GM21526 (cell line): ENCODE results near the gene NUDT1.
A peak's percentile ranks its signal among the peaks of the same experiment; 100 is the strongest.

Source experiments
- ATAC-seq: cut with Tn5 transposase; IDR thresholded peaks from one replicate; pipeline ENCODE4 v1.9.1; 2021; ENCODE audit warnings: moderate library complexity; ENCODE audit not compliant: unreplicated experiment, low FRiP score

The NUDT1 gene

DNA sequence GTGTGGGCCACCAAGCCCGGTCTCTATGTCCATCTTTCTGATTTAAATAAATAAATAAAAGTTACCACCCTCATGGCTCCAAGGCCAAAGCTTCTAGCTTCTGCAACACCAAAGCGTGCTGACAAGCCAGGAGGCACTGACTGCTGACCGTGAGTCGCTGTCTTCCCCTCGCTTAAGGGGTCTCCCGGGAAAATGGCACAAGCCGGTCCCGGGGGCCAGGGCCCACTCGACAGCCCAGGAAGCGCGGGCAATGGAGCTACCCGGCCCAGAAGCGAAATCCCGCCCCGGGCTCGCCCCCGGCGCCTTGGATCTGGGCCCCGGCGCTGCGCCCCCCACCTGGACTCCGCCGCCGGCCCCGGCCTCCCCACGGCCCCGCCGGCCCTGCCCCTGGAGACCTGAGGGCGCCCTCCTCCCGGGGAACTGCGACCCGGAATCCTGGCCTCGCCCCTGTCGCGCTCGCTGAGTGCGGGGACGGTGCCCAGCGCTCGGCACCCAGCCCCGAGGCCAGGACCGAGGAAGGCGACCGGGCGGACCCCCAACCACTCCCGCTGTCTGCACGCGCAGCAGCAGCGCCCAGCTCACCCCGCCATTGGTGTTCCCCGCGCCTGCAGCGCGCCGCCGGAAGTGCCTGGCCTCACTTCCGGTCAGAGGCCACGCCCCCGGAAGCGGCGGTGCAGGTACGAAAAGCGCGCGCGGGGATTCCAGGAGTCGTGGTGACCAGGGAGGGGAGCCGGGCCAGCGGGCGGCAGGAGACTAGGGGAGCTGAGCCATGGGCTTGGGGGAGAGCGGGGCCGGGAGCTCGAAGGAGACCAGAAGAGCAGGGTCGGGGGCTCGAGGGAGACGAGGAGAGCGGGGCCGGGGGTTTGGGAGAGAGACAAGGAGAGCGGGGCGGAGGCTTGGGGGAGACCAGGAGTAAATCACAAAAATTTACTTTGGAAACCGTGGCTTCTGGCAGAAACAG lies at the start of gene NUDT1, which contains the start of gene MRM2:
NUDT1 (plus strand) TSS at position 647 of the 961 bp plus-strand sequence. CDS start 2,349 bp downstream, outside the sequence.
MRM2 (minus strand) TSS at position 626 of the 961 bp plus-strand sequence; CDS start at position 590, 36 bp downstream.
- peak; percentile 51 for ATAC-seq

DNA sequence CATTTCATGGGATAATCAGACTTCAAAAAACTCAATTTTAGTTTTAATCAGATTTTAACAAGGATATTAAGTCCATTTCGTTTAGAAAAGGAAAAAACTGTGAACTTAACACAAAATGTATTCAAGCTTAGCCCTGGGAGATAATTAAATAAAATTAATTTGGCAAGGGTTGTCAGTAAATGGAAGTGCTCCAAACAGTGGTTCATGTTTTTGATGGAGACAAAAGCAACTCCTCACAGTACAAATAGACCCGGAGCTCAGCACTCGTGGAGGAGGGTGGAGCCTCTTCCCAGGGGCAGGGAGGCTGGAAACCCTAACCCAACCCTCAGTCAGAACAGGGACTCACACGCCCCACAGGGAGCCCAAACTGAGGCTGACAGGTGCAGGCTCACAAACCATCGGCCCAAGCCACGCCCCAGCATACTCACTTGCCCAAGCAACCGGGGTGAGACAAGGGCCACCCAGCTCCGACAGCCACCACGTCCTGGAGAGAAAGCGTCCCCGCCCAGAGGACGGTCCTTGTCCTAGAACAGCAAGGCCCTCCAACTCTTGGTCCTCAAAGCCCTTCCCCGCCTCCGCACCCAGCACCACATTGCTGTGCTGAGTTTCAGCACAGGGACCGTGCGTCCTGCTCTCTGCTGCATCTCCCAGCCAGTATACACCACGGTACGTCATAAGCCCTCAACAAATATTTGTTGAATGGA lies 49.0 kb upstream of the NUDT1 start:
- no peak for ATAC-seq

DNA sequence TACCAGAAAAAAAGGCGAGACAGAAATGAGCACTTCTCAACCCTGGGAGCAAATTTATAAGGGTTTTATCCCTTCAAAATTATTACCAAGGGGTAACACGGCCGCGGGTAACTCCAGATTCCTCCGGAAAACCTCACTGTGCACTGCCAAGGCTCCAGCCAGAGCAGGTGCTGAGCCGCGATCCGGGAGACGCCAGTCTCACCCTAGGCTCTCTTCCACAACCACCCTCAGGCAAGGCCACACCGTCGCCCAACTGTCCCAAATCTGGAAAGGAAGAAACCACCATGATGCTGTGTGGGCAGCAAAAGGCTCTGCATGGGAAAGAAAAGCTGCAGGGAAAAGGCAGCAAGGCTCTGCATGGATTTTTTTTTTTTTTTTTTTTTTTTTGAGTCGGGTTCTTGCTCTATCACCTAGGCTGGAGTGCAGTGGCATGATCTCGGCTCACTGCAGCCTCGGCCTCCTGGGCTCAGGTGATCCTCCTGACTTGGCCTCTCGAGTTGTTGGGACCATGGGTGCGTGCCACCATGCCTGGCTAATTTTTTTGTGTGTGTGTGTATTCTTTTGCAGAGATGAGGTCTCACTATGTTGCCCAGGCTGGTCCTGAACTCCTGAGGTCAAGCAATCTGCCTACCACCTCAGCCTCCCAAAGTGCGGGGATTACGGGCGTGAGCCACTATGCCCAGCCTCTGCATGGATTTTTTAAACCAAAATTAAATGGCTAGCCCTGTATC lies 48.3 kb upstream of the NUDT1 start:
- no peak for ATAC-seq

DNA sequence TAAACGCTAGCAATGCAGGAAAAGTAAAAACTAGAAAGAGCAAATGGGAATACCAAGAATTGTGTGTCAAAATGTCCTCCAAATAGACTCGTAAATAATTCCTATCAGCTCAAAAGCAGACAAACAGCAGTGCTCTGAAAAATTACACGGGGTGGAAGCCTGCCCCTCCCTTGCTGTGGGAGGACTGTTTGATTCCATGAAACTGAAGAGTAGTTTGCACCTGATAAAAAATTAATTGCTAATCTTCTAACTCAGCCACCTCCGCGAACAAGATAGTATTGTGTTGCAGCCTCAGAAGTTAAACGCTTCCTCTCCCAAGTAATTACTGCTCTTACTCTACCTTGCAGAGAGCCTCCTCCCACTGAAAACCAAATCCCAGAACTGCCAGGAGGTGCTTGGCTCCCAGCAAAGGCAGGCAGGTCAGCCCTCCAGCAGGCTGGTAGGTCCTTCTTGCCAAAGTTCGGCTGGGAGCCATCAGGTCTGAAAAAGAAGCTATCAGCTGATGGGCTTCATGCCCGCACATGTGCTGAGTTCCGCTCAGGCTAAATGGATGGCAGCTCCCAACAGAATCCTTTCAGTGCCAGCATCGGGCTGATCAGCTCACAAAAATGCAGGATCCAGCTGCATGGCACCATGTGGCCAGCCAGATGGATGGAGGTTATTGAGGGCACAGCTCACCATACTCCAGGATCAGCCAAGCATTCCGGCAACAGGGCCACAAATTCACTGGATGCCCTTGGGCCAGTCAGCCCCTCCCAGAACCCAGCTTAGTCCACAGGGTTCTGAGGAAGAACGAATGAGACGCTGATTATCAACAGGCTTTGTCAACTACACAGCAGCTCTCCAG lies 46.4 kb upstream of the NUDT1 start:
- ATAC-seq: no peak

DNA sequence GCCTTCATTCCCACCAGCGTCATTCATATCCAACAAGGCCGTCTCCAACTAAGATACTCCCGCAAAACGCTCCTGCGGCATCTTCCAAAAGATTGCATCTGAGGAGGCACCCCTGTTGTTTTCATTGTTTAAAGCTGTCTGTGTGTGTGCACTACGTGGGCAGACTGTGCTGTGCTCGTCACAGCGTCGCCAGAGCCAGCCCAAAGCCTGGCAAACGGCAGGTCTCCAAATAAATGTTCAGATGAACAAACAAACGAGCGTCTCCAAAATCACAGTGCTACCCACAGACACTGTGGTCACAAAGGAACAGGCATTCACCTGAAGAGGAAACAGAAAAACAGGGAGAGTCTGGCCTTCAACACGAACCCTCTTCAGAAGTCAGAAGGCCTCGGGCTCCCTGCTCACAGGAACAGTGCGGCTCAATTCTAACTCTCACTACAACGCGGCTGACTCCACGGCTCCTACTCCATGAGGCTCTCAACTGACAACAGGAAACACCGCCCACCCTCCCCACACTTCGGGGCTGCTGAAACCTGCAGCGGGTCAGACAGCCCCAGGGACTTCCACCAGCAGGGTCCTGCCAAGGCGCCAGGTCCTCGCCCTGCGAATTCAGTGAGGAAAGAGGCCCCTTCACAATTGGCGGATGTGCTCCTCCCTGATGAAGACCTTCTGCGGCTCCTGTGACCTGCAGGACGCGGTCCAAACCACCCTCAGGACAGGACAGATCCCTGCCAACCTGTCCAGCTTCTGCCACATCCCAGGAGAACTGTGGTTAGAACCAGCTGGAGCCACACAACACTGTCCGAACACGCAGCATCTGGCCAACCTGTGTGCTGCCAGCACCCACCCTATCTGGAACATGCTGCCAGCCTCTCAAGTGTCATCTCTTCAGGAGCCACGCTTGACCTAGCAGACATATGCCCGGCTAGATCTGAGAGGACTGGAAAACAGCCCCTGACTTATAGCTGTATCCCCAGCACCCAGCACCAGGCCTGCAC lies 45.3 kb upstream of the NUDT1 start:
- ATAC-seq: no peak

DNA sequence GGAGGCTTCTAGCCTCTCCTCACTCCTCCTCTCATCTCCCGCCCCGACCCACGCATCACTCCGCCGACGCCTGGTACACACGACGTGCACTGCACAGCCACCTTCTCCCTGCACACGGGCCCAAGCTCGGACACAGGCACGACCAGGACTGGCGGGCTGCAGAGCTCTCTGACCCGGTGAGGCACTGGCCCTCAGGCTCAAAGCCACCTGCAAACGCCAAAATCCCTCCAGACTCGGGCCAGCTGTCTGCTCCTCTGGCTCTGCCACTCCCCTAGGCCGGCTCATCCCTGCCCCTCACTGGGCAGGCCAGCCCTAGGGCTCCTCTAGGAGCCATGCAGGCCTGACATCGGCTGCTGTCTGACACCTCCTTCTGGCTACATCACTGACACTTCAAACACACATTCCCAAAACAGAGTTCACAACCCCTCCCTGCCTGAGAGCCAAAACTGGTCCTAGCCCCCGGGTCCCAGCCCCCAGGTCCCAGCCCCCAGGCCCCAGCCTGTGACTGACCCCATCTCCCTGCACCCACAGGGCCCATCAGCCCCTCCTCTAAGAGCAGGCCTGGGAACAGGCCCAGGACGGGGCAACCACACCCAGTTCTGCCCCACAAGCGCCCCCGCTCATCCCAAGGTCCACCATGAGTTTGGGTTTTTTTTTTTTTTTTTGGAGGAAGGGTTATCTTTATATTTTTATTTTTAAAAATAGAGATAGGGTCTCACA lies 44.4 kb upstream of the NUDT1 start:
- ATAC-seq: no peak

DNA sequence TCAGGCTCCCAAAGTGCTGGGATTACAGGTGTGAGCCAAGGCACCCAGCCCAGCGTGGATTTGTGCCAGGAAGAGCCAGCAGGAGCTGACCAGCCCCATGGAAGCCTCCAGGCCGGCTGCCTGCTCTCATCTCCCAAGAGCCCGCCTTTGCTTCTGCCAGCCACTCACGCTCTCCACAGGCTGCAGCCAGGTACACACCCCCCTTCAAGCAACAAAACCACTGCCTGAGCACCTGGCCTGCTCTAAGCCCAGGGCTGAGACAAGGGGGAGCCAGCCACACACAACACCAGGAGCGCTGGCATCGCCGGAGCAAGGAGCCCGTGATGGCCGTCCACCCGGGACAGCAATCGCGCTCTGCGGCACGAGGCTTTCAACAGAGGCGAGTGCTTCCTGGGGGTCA lies 43.8 kb upstream of the NUDT1 start:
- ATAC-seq: no peak

DNA sequence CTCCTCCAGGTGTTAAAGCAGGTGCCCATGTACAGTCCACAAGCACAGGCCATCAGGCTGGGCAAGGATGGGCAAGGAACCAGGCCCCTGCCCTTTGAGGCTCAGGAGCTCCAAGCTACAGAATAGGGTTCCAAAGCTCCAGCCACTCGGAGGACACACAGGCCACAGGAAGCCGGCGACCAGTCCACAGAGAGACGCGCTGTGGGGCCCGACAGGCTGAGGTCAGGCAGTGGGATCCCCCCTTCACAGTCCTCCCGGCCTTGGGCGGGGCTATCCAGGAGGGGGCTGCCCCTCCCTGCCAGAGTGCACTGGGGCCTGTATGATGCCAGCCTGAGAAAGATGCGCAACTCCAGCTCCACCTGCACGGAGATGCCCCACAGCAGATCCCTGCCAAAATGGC lies 43.3 kb upstream of the NUDT1 start:
- no peak for ATAC-seq

DNA sequence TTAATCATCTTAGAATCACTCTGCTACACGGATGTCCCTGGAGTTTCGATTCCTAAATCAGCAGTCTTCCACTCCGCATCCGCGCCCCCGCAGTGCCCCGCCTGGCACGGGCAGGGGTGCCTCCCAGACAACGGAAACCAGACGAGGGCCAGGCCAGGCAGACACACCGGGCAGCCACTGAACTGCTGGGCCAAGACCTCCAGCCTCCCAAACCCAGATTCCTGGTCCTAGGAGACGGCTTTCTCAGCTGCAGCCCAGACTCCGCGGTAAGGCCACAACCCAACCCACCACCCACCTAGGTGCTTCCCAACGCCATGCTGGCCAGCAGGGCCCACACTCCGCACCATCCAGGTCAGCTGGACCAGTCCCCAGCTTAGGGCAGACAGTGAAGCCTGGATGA lies 42.5 kb upstream of the NUDT1 start:
- no peak for ATAC-seq

DNA sequence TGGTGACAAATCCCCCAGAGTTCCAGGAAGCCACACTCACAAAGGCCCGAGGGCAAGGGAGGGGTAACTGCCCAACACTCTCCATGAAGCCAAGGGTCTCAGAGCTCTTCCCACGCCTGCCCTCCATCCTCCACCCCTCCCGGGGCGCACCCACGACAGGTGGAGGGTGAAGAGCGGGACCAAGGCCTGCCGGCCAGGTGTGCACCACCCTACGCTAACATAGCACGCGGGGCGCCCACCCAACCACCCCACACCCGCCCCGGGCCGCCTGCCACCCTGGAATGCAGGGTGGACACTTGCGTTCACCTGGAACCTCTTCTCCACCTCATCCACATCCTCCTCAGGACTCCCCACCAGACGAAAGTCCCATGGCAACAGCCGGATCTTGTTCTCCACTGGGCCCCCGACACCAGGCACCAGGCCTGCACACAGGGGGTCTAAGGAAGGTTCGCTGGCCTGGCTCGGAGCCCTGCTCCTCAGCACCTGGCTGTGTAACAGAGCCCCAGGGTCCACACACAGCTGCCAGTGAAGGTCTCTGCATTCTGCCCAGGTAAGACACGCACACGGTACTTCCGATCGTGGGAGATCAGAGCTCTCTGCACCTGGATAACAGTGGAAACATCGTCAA lies 42.0 kb upstream of the NUDT1 start:
- ATAC-seq: no peak

DNA sequence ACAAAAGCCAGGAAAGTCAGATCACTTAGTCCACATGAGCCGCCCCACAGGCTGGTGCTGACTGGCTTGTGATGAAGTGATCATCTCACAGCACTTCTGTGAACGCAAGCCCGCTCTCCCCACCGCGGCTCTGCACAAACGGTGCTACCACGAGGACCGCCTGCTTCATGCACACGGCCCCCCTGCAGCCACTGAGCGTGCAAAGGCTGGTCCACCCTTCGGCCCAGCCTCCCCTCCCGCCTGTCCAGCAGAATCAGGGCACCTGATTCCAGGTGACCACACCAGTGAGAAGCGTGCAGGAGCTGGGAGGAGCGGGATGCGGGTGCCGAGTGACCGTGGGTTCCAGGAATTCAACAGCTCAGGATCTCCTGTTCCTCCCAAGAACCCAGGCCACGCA lies 41.4 kb upstream of the NUDT1 start:
- ATAC-seq: no peak

DNA sequence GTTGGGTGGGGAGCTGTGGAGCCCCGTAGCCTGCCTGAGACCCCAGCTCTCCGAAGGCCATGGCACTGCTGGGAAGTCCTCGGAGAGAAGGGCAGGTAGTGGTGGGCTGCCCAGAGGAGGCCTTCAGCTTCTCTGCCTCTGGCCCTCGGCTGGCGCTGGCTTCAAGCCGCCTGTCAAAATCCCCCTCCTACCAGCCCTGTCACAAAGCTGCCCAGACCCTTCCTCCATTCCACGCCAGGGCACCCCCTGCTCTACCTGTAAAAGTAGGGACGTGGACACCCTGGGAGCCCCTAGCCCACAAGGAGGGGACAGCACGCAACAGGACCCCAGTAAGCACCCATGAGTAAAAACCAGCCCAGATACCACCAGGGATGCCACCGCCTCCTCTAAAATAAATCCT lies 40.9 kb upstream of the NUDT1 start:
- no peak for ATAC-seq

DNA sequence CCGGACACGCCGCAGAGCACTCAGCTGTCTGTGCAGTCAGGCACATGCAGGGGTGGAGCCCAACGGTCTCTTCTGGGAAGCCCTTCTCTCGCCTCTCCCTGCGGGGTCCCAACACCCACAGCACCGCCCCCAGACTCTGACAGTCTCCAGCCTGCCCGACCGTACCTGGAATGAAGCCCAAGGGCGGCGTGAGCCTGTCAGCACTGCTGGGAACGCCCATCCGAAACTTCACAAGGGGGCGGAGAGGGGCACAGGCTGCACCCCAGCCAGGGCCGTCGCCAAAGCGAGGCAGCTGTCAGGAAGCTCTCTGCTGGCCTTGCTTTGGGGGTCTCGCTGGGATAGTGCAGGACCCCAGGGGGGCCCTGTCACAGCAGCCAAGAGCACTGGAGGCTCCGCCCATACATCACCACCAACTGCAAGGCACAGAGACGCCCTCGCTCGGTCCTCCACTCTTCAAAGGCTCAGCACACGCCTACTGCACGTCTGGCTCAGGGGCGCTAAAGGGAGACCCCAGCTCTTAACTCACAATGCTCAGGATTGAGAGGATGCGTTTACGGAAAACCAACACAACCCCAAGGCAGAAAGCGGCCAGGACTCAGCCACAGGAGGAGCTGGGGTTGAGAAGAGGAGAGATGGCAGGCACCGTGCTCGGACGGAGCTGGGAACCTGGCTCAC lies 40.2 kb upstream of the NUDT1 start:
- no peak for ATAC-seq

DNA sequence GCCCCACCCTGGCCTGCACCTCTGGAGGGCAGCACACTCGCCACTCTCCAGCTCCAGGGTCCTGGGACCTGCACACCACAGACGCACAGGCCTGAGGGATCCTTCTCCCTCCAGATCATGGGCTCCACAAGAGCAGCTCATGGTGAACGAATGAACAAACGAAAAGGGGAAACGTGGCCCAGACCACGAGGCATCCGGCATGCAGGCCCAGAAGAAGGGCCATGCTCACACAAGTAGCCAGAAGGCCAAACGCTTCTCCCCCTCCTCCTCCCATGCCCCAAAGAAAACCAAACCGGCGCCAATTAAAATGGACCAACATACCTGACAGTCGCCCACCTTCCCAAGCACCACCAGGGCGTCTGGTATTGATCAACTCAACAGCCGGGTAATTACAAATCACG lies 39.7 kb upstream of the NUDT1 start:
- ATAC-seq: no peak

DNA sequence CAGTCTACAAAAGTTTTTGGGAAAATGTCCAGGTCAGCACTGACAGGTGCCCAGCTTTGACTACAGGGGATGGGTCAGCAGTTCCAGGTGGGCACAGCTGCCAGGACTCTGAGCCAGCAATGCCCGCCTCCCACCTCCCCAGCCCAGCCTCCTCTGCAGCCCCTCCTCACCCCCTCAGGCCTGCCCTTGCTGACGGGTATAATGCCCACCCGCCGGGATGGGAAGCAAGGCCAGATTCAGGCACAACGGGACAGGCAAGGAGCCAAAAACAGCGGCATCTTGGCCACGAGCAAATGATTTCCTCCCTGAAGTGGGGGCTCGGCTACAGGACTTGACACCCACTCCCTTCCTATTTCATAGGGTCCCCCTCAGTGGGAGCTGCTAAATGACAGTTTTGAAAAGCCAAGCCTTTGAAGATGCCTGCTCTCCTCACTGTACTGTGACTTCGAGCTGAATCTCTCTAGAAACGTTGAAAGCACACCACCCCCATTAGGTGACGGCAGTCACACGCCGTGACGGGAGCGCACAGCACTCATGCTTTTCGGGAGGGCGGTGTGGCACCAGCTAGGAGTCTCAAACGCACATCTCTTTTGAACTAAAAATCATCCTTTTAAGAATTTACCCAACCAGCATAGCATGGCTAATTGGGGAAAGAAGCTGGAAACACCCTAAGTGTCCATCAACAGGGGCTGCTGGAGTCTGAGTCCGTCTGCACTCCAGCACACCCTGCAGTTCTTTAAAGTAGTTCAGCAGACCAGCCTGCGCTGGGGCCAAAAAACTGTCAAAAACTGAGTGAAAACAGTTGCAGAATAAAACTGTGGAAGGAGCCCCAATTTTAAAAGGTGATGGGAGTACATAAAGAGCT lies 38.9 kb upstream of the NUDT1 start:
- no peak for ATAC-seq

DNA sequence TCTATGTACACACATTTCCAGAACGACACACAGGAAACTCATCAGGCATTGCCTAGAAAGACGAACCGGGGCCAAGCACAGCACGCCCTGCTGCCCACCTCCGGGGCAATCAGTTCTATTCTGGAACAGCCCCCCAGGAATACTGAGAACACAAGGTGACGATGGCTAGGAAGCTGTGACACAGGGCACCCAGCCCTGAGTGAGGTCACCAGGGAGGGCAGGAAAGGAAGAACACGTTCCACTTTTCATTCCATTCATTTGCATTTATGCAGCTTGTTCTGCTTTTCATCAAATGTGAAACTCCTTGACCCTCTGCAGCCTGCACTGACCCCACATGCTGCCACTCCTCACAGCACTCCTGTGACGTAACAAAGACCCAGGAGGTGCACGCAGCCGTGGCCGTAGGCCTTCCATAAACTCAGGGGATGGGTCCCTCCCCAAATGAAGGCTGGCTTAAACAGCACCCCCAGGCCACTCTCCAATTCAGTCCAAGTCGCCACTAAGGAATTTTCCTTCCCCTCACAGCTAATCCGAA lies 38.2 kb upstream of the NUDT1 start:
- no peak for ATAC-seq
